CD14-positive monocyte (primary cell): Measurements from ENCODE around the gene TM2D1. TPM values are rescaled to one million over a fixed set of nuclear protein-coding genes. Genes with fewer than 3 reads are reported as not detected.

Experiments
- DNase-seq, 3 donors: peaks; one replicate each; pipeline ENCODE4 v3.0.0-alpha.2; 2011 to 2022
- H2AFZ ChIP-seq: 2 replicates; pipeline ENCODE4 v1.6.0; 2012; ENCODE audit warnings: mild to moderate bottlenecking, low read depth, low read length, inconsistent platforms; ENCODE audit not compliant: insufficient read depth, poor library complexity, severe bottlenecking
- H3K27ac ChIP-seq, 2 donors: 1 replicate in 1 of 2; 2 replicates in 1 of 2; pipeline ENCODE4 v1.5.1; 2012 to 2013; ENCODE audit warnings: low read length in 2 of 2, control low read depth in 1 of 2, inconsistent platforms in 1 of 2, low read depth in 1 of 2, mild to moderate bottlenecking in 1 of 2
- H3K27me3 ChIP-seq, 2 donors: one replicate each; pipeline versions ENCODE4 v1.6.0 to v1.6.1; 2011 to 2013; ENCODE audit warnings: low read length in 2 of 2; ENCODE audit not compliant: control insufficient read depth in 2 of 2, insufficient read depth in 2 of 2
- H3K36me3 ChIP-seq, 2 donors: replicated peaks in 1 of 2; 1 replicate in 1 of 2; 2 replicates in 1 of 2; pipeline versions ENCODE4 v1.5.1 to v1.6.1; 2012 to 2013; ENCODE audit warnings: low read length in 2 of 2, control low read depth in 1 of 2, inconsistent platforms in 1 of 2, mild to moderate bottlenecking in 1 of 2; ENCODE audit not compliant: insufficient read depth in 2 of 2, control insufficient read depth in 1 of 2
- H3K4me1 ChIP-seq, 2 donors: 1 replicate in 1 of 2; 2 replicates in 1 of 2; pipeline versions ENCODE4 v1.5.1 to v1.6.1; 2012 to 2013; ENCODE audit warnings: low read length in 2 of 2, control low read depth in 1 of 2, inconsistent platforms in 1 of 2, mild to moderate bottlenecking in 1 of 2, moderate library complexity in 1 of 2; ENCODE audit not compliant: insufficient read depth in 2 of 2, control insufficient read depth in 1 of 2
- H3K4me2 ChIP-seq: replicated peaks from 2 replicates; pipeline ENCODE3; 2012; ENCODE audit warnings: low read length, moderate library complexity, mild to moderate bottlenecking; ENCODE audit not compliant: poor library complexity, severe bottlenecking; ENCODE audit errors: extremely low read depth
- H3K4me3 ChIP-seq, 3 experiments: fragments of 200-600 bp in 1 of 3; sonication (generic) in 1 of 3; replicated peaks in 1 of 3; 1 replicate in 2 of 3; 2 replicates in 1 of 3; pipeline ENCODE4 v1.5.1; 2011 to 2013; ENCODE audit warnings: low read length in 3 of 3, mild to moderate bottlenecking in 3 of 3, control low read depth in 2 of 3, low read depth in 2 of 3, inconsistent platforms in 1 of 3, moderate library complexity in 1 of 3
- H3K79me2 ChIP-seq: 2 replicates; pipeline ENCODE4 v1.6.0; 2012; ENCODE audit warnings: mild to moderate bottlenecking, control low read depth, inconsistent platforms, low read length, moderate library complexity; ENCODE audit not compliant: insufficient read depth
- H3K9ac ChIP-seq: 2 replicates; pipeline ENCODE4 v1.6.0; 2017; ENCODE audit warnings: low read length, mild to moderate bottlenecking; ENCODE audit not compliant: insufficient read depth, poor library complexity, severe bottlenecking
- H3K9me3 ChIP-seq, 2 donors: replicated peaks in 1 of 2; 1 replicate in 1 of 2; 2 replicates in 1 of 2; pipeline versions ENCODE4 v1.5.1 to v1.6.1; 2012 to 2013; ENCODE audit warnings: low read length in 2 of 2, control low read depth in 1 of 2; ENCODE audit not compliant: control insufficient read depth in 1 of 2, insufficient read depth in 1 of 2
- H4K20me1 ChIP-seq: 2 replicates; pipeline ENCODE4 v1.6.0; 2012; ENCODE audit warnings: mild to moderate bottlenecking, low read length, control low read depth, moderate library complexity; ENCODE audit not compliant: insufficient read depth
- H3K27ac Mint-ChIP-seq, 7 donors: one replicate each; pipeline ENCODE4 v1.8.0; 2020; ENCODE audit warnings: mild to moderate bottlenecking in 7 of 7, mixed read lengths in 7 of 7, moderate library complexity in 6 of 7, inconsistent platforms in 2 of 7
- H3K27me3 Mint-ChIP-seq, 3 donors: one replicate each; pipeline ENCODE4 v1.8.0; 2021 to 2022; ENCODE audit warnings: low read depth in 3 of 3, mild to moderate bottlenecking in 3 of 3, mixed read lengths in 3 of 3, moderate library complexity in 3 of 3, inconsistent platforms in 1 of 3
- H3K36me3 Mint-ChIP-seq, 2 donors: one replicate each; pipeline ENCODE4 v1.8.0; 2020; ENCODE audit warnings: mixed read lengths in 2 of 2, inconsistent platforms in 1 of 2, mild to moderate bottlenecking in 1 of 2
- H3K4me1 Mint-ChIP-seq: one replicate; pipeline ENCODE4 v1.8.0; 2020; ENCODE audit warnings: mild to moderate bottlenecking, mixed read lengths
- H3K4me3 Mint-ChIP-seq, 2 donors: one replicate each; pipeline ENCODE4 v1.8.0; 2020; ENCODE audit warnings: mild to moderate bottlenecking in 2 of 2, mixed read lengths in 2 of 2, moderate library complexity in 1 of 2
- H3K9me3 Mint-ChIP-seq, 7 donors: one replicate each; pipeline ENCODE4 v1.8.0; 2020 to 2022; ENCODE audit warnings: mixed read lengths in 7 of 7, mild to moderate bottlenecking in 6 of 7, moderate library complexity in 6 of 7, inconsistent platforms in 2 of 7
- WGBS: methylation state at CpG from one replicate; pipeline ENCODE4 v1.1.5; 2013; ENCODE audit warnings: missing lambda C conversion rate; ENCODE audit not compliant: insufficient coverage; 5-methylcytosine and 5-hydroxymethylcytosine counted together
- intact Hi-C, 2 donors: fragments of 100-400 bp; cut with micrococcal nuclease; formaldehyde crosslinking; loops; one replicate each; pipeline versions ENCODE4 v1.15.0 to v1.15.1; 2023
- polyA plus RNA-seq, 3 donors: library from polyadenylated mRNA; depleted of rRNA in 1 of 3; unstranded in 2 of 3; stranded (reverse) in 1 of 3; fragments of 300-500 nt in 2 of 3; fragments of >200 nt in 1 of 3; fragmentation: Illumina TruSeq in 2 of 3; gene quantifications; 1 replicate in 2 of 3; 2 replicates in 1 of 3; pipeline ENCODE4 v1.2.3, GENCODE V29; 2012 to 2021
- TF ChIP-seq, protein P1 (sequence below): fragments of 200-600 bp; IDR thresholded peaks from one replicate; pipeline ENCODE4 v1.8.0; 2022; ENCODE audit warnings: antibody characterized with exemption, mild to moderate bottlenecking

The TM2D1 gene
- polyA plus RNA-seq, 3 donors: 32.6 to 46.6 (median 41.8) TPM

- no peaks in the 10 kb centered on the region for H3K79me2 ChIP-seq
- H3K4me2 ChIP-seq: no peak overlapping the region
- WGBS: 96% methylated on average over 2 of the region's 6 CpGs
- H3K4me3 ChIP-seq: no peak overlapping the region
- H3K27ac ChIP-seq: no peak overlapping the region
- H3K9ac ChIP-seq: no peak overlapping the region
- Mint-ChIP-seq H3K27me3 (peaks cover 18 to 23% (median 18%) of the 10 kb centered on the region in 3 donors), H3K27ac (no peak overlapping the region), H3K4me3 (peak overlapping the region in 1 of 2 donors; percentile 5), H3K9me3 (no peaks in the 10 kb centered on the region), H3K4me1 (peaks cover 20% of the 10 kb centered on the region), H3K36me3 (no peaks in the 10 kb centered on the region)
- peak overlapping the region; percentile 83 for H2AFZ ChIP-seq
- intact Hi-C loops: no loop called here
- no peaks in the 10 kb centered on the region for H4K20me1 ChIP-seq
- no peak for DNase-seq
- no peaks in the 10 kb centered on the region for H3K36me3 ChIP-seq
- TF ChIP-seq, protein P1, sequence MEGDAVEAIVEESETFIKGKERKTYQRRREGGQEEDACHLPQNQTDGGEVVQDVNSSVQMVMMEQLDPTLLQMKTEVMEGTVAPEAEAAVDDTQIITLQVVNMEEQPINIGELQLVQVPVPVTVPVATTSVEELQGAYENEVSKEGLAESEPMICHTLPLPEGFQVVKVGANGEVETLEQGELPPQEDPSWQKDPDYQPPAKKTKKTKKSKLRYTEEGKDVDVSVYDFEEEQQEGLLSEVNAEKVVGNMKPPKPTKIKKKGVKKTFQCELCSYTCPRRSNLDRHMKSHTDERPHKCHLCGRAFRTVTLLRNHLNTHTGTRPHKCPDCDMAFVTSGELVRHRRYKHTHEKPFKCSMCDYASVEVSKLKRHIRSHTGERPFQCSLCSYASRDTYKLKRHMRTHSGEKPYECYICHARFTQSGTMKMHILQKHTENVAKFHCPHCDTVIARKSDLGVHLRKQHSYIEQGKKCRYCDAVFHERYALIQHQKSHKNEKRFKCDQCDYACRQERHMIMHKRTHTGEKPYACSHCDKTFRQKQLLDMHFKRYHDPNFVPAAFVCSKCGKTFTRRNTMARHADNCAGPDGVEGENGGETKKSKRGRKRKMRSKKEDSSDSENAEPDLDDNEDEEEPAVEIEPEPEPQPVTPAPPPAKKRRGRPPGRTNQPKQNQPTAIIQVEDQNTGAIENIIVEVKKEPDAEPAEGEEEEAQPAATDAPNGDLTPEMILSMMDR: no peak
- peaks cover 4 to 11% of the 10 kb centered on the region in 2 donors for H3K27me3 ChIP-seq
- H3K9me3 ChIP-seq: no peaks in the 10 kb centered on the region
- peaks cover 14 to 22% of the 10 kb centered on the region in 2 donors for H3K4me1 ChIP-seq
Measured at GRCh38 chr1:61743716-61744580, 19.0 kb upstream of the TM2D1 start.

DNA sequence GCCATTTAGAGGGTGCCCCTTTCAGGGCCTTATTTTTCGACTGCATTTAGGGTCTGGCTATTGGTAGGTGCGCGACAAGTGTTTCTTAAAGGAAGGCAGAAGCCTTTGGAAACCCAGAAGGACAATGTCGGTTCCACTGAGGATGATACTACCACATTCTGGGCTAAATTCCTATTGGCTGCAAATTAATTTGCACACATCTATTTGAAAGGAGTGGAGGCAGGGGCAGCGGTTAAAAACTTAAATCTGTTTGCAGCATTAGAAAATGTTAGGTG, 18.4 kb upstream of the TM2D1 start:
- H3K27ac Mint-ChIP-seq: no peak overlapping the region
- peaks cover 18 to 24% (median 18%) of the 10 kb centered on the region in 3 donors for H3K27me3 Mint-ChIP-seq
- no peaks in the 10 kb centered on the region for H3K36me3 Mint-ChIP-seq
- TF ChIP-seq, protein P1: no peak
- WGBS: 59% methylated on average over 3 of the region's 5 CpGs
- Histone ChIP-seq H3K4me1 (peaks cover 14 to 22% of the 10 kb centered on the region in 2 donors), H3K9ac (no peak overlapping the region), H3K79me2 (no peaks in the 10 kb centered on the region), H3K4me2 (peak overlapping the region; percentile 94), H3K9me3 (no peaks in the 10 kb centered on the region), H3K4me3 (peak overlapping the region in 1 of 3 experiments; percentile 76), H3K27ac (no peak overlapping the region), H4K20me1 (no peaks in the 10 kb centered on the region), H3K36me3 (no peaks in the 10 kb centered on the region), H3K27me3 (peaks cover 4 to 11% of the 10 kb centered on the region in 2 donors), H2AFZ (peak overlapping the region; percentile 83)
- H3K4me1 Mint-ChIP-seq: peaks cover 20% of the 10 kb centered on the region
- intact Hi-C loops: no loop called here
- H3K9me3 Mint-ChIP-seq: no peaks in the 10 kb centered on the region
- no peak for DNase-seq
- H3K4me3 Mint-ChIP-seq: peak overlapping the region; percentile 69 to 88
